HepG2 (cell line): ENCODE measurements around the gene SLC9A8. TPM values are rescaled to one million over a fixed set of nuclear protein-coding genes. Genes with fewer than 3 reads are reported as not detected.
A peak's percentile ranks its signal among the peaks of the same experiment; 100 is the strongest.

Experiments used
- HNF4G ChIP-seq, 2 experiments: sonication (generic) in 1 of 2; formaldehyde crosslinking in 1 of 2; IDR thresholded peaks; 2 replicates each; pipeline versions ENCODE4 v1.4.0 to v1.6.1; 2011 to 2020; ENCODE audit warnings: borderline replicate concordance in 2 of 2, low read depth in 2 of 2, mild to moderate bottlenecking in 2 of 2, low read length in 1 of 2, missing genetic modification reagents in 1 of 2, moderate library complexity in 1 of 2
- NCOA2 ChIP-seq: sonication (generic); formaldehyde crosslinking; IDR thresholded peaks from 2 replicates; pipeline ENCODE4 v1.8.0; 2022; ENCODE audit warnings: inconsistent platforms
- NR2F2 ChIP-seq: IDR thresholded peaks from 2 replicates; pipeline ENCODE4 v1.6.1; 2012; ENCODE audit warnings: low read depth, inconsistent platforms, borderline replicate concordance
- NR3C1 ChIP-seq: sonication (generic); formaldehyde crosslinking; IDR thresholded peaks from 2 replicates; pipeline ENCODE4 v1.4.0; 2020; ENCODE audit warnings: missing genetic modification reagents
- RARG ChIP-seq: sonication (generic); formaldehyde crosslinking; IDR thresholded peaks from 2 replicates; pipeline ENCODE4 v1.4.0; 2020; ENCODE audit warnings: low read depth, mild to moderate bottlenecking, missing genetic modification reagents
- SNAPC2 ChIP-seq: sonication (generic); formaldehyde crosslinking; IDR thresholded peaks from 2 replicates; pipeline ENCODE4 v1.8.1; 2022; ENCODE audit warnings: mild to moderate bottlenecking, missing genetic modification reagents
- SOX5 ChIP-seq: IDR thresholded peaks from 2 replicates; pipeline ENCODE4 v1.6.1; 2016; ENCODE audit warnings: borderline replicate concordance
- TCF7 ChIP-seq: sonication (generic); IDR thresholded peaks from 2 replicates; pipeline ENCODE4 v1.6.1; 2016; ENCODE audit warnings: antibody characterized with exemption, low read depth
- WIZ ChIP-seq: sonication (generic); formaldehyde crosslinking; IDR thresholded peaks from 2 replicates; pipeline ENCODE4 v1.5.1; 2020; ENCODE audit warnings: mild to moderate bottlenecking, missing genetic modification reagents
- XRCC5 ChIP-seq: fragments of 200-400 bp; formaldehyde crosslinking; optimal IDR thresholded peaks from 2 replicates; pipeline ENCODE3; 2017; ENCODE audit warnings: mild to moderate bottlenecking, low read length
- ZBTB7B ChIP-seq: sonication (generic); formaldehyde crosslinking; IDR thresholded peaks from 2 replicates; pipeline ENCODE4 v1.4.0; 2020; ENCODE audit warnings: missing genetic modification reagents
- ZFY ChIP-seq: sonication (generic); formaldehyde crosslinking; IDR thresholded peaks from 2 replicates; pipeline ENCODE4 v1.4.0; 2020; ENCODE audit warnings: missing genetic modification reagents
- ZIK1 ChIP-seq: sonication (generic); formaldehyde crosslinking; IDR thresholded peaks from 2 replicates; pipeline ENCODE4 v1.5.0; 2020; ENCODE audit warnings: mild to moderate bottlenecking, low read depth, missing genetic modification reagents, borderline replicate concordance
- ZNF20 ChIP-seq: sonication (generic); formaldehyde crosslinking; IDR thresholded peaks from 2 replicates; pipeline ENCODE4 v1.4.0; 2020; ENCODE audit warnings: mild to moderate bottlenecking, moderate library complexity, missing genetic modification reagents
- ZNF331 ChIP-seq: sonication (generic); formaldehyde crosslinking; IDR thresholded peaks from 2 replicates; pipeline ENCODE4 v1.4.0; 2020; ENCODE audit warnings: missing genetic modification reagents
- ZNF563 ChIP-seq: sonication (generic); formaldehyde crosslinking; IDR thresholded peaks from 2 replicates; pipeline ENCODE4 v1.8.0; 2022; ENCODE audit warnings: mild to moderate bottlenecking, moderate library complexity, missing genetic modification reagents
- ZNF878 ChIP-seq: sonication (generic); formaldehyde crosslinking; IDR thresholded peaks from 2 replicates; pipeline ENCODE4 v1.8.1; 2023; ENCODE audit warnings: mild to moderate bottlenecking, missing genetic modification reagents, moderate library complexity
- polyA plus RNA-seq, 8 experiments: library from polyadenylated mRNA; depleted of rRNA in 3 of 8; stranded (reverse) in 7 of 8; unstranded in 1 of 8; fragments of >200 nt; fragmentation: Illumina TruSeq in 4 of 8; extraction: Trizol in 4 of 8; gene quantifications; 2 replicates each; pipeline versions ENCODE4 v1.2.1 to v1.2.3, GENCODE V29; 2011 to 2016; ENCODE audit warnings: low read depth in 4 of 8, missing spikeins in 1 of 8, mixed read lengths in 1 of 8; ENCODE audit not compliant: insufficient read depth in 1 of 8
- total RNA-seq, 5 experiments: library from RNA; depleted of rRNA; stranded (reverse); fragments of >200 nt; fragmentation: Illumina TruSeq; extraction: Trizol; gene quantifications; 2 replicates each; pipeline ENCODE4 v1.2.3, GENCODE V29; 2016; ENCODE audit warnings: low read depth in 1 of 5
- TF ChIP-seq, protein P1 (sequence below): sonication (generic); formaldehyde crosslinking; IDR thresholded peaks from 2 replicates; pipeline ENCODE4 v1.4.0; 2020; ENCODE audit warnings: mild to moderate bottlenecking, missing genetic modification reagents
- TF ChIP-seq, protein P2 (sequence below): sonication (generic); formaldehyde crosslinking; IDR thresholded peaks from 2 replicates; pipeline ENCODE4 v1.8.1; 2023; ENCODE audit warnings: mild to moderate bottlenecking, missing genetic modification reagents
- TF ChIP-seq, protein P3 (sequence below): fragments of 450-650 bp; IDR thresholded peaks from 2 replicates; pipeline ENCODE4 v1.6.1; 2017
- TF ChIP-seq, protein P4 (sequence below): sonication (generic); formaldehyde crosslinking; IDR thresholded peaks from 2 replicates; pipeline ENCODE4 v1.5.0; 2020; ENCODE audit warnings: missing genetic modification reagents
- TF ChIP-seq, protein P5 (sequence below): sonication (generic); formaldehyde crosslinking; IDR thresholded peaks from 2 replicates; pipeline ENCODE4 v1.4.0; 2020; ENCODE audit warnings: missing genetic modification reagents

The SLC9A8 gene
- total and polyA plus RNA-seq, 2 of the 13 experiments (the other 11 are each of a cell fraction or from before 2014, with no cell fraction given) = 4.1 to 7.4 TPM

DNA sequence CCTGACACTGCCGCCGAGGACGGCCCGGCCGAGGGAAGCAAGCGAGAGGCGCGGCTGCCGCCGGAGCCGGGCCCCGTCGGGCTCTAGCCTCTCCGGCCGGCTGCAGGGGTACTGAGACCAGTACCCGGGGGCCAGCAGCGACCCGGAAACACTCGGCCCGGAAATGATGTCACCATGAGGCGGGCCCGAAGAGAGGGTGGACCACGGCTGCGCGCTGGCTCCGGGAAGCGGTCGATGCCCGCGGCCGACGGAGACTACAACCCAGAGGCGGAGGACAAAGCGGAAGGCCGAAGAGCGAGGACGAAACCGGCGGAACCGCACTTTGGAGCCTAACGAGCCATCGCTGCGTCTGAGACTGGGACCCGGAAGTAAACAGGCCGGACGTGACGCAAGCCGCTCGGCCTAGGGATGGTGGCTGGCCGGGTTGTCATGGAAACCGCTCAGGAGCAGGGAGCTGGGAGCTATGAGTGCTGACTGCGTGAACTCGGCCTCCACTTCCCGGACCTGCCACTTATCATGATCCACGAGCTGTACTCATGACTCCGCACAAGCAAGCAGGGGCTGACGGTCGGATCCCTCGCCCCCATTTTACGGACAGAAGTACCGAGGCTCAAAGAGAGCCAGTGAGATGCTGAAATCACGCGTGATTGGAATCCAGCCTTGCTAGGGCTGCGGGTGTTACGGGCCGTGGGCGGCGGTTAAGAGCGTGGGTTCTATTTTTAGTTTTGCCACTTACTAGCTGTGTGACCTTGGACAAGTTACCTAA is 102.9 kb downstream of the SLC9A8 start, which contains the start of gene SPATA2 (continued):
- TF ChIP-seq HNF4G (IDR thresholded peaks at IDR 0.05; ENCODE audit: borderline replicate concordance, low read depth, low read length) = no peak
- peak; percentile 65; the same call in 1 of the 2 replicates for TF ChIP-seq HNF4G (CRISPR knock-in tag; IDR thresholded peaks at IDR 0.05; ENCODE audit: borderline replicate concordance, low read depth)
- TF ChIP-seq SNAPC2 = peak; percentile 93; the same call in 1 of the 2 replicates
- peak; percentile 83 for TF ChIP-seq ZBTB7B (CRISPR knock-in tag)
- no peak; the same call in 1 of the 2 replicates for TF ChIP-seq NR2F2
- peak; percentile 59 for TF ChIP-seq NCOA2 (CRISPR knock-in tag)
- peak; percentile 38 for TF ChIP-seq XRCC5
- peak; percentile 88 for TF ChIP-seq ZFY
- no peak for TF ChIP-seq ZNF878 (CRISPR knock-in tag)
- TF ChIP-seq, protein P1, sequence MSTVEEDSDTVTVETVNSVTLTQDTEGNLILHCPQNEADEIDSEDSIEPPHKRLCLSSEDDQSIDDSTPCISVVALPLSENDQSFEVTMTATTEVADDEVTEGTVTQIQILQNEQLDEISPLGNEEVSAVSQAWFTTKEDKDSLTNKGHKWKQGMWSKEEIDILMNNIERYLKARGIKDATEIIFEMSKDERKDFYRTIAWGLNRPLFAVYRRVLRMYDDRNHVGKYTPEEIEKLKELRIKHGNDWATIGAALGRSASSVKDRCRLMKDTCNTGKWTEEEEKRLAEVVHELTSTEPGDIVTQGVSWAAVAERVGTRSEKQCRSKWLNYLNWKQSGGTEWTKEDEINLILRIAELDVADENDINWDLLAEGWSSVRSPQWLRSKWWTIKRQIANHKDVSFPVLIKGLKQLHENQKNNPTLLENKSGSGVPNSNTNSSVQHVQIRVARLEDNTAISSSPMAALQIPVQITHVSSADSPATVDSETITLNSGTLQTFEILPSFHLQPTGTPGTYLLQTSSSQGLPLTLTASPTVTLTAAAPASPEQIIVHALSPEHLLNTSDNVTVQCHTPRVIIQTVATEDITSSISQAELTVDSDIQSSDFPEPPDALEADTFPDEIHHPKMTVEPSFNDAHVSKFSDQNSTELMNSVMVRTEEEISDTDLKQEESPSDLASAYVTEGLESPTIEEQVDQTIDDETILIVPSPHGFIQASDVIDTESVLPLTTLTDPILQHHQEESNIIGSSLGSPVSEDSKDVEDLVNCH (CRISPR knock-in tag) = no peak
- TF ChIP-seq ZNF20 (CRISPR knock-in tag) = no peak
- no peak for TF ChIP-seq TCF7
- peak; percentile 40; the same call in 1 of the 2 replicates for TF ChIP-seq SOX5 (CRISPR knock-in tag)
- TF ChIP-seq WIZ (CRISPR knock-in tag) = no peak; the same call in 1 of the 2 replicates
- no peak; the same call in 1 of the 2 replicates for TF ChIP-seq ZIK1
- TF ChIP-seq, protein P2, sequence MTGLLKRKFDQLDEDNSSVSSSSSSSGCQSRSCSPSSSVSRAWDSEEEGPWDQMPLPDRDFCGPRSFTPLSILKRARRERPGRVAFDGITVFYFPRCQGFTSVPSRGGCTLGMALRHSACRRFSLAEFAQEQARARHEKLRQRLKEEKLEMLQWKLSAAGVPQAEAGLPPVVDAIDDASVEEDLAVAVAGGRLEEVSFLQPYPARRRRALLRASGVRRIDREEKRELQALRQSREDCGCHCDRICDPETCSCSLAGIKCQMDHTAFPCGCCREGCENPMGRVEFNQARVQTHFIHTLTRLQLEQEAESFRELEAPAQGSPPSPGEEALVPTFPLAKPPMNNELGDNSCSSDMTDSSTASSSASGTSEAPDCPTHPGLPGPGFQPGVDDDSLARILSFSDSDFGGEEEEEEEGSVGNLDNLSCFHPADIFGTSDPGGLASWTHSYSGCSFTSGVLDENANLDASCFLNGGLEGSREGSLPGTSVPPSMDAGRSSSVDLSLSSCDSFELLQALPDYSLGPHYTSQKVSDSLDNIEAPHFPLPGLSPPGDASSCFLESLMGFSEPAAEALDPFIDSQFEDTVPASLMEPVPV (CRISPR knock-in tag) = no peak; the same call in 1 of the 2 replicates
- TF ChIP-seq, protein P3, sequence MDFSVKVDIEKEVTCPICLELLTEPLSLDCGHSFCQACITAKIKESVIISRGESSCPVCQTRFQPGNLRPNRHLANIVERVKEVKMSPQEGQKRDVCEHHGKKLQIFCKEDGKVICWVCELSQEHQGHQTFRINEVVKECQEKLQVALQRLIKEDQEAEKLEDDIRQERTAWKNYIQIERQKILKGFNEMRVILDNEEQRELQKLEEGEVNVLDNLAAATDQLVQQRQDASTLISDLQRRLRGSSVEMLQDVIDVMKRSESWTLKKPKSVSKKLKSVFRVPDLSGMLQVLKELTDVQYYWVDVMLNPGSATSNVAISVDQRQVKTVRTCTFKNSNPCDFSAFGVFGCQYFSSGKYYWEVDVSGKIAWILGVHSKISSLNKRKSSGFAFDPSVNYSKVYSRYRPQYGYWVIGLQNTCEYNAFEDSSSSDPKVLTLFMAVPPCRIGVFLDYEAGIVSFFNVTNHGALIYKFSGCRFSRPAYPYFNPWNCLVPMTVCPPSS = no peak
- TF ChIP-seq RARG (CRISPR knock-in tag) = no peak
- no peak for TF ChIP-seq NR3C1
- TF ChIP-seq, protein P4, sequence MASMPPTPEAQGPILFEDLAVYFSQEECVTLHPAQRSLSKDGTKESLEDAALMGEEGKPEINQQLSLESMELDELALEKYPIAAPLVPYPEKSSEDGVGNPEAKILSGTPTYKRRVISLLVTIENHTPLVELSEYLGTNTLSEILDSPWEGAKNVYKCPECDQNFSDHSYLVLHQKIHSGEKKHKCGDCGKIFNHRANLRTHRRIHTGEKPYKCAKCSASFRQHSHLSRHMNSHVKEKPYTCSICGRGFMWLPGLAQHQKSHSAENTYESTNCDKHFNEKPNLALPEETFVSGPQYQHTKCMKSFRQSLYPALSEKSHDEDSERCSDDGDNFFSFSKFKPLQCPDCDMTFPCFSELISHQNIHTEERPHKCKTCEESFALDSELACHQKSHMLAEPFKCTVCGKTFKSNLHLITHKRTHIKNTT (CRISPR knock-in tag) = 0 out of 2 replicates have a peak, but pooled peaks have one; percentile 67
- TF ChIP-seq ZNF331 (CRISPR knock-in tag) = no peak
- TF ChIP-seq ZNF563 (CRISPR knock-in tag) = no peak
- TF ChIP-seq, protein P5, sequence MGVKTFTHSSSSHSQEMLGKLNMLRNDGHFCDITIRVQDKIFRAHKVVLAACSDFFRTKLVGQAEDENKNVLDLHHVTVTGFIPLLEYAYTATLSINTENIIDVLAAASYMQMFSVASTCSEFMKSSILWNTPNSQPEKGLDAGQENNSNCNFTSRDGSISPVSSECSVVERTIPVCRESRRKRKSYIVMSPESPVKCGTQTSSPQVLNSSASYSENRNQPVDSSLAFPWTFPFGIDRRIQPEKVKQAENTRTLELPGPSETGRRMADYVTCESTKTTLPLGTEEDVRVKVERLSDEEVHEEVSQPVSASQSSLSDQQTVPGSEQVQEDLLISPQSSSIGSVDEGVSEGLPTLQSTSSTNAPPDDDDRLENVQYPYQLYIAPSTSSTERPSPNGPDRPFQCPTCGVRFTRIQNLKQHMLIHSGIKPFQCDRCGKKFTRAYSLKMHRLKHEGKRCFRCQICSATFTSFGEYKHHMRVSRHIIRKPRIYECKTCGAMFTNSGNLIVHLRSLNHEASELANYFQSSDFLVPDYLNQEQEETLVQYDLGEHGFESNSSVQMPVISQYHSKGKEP = 0 out of 2 replicates have a peak, but pooled peaks have one; percentile 49
